H1 (cell line): Measurements from ENCODE around the gene AQP12A. TPM values are rescaled to one million over a fixed set of nuclear protein-coding genes. Genes with fewer than 3 reads are reported as not detected.

Source experiments
- NRF1 ChIP-seq: IDR thresholded peaks from 2 replicates; pipeline ENCODE4 v1.6.1; 2011; ENCODE audit warnings: mild to moderate bottlenecking, low read depth, low read length, improper control_type of control experiment
- RAD21 ChIP-seq, 2 experiments: IDR thresholded peaks in 1 of 2; conservative IDR thresholded peaks in 1 of 2; 2 replicates each; pipeline ENCODE4 v1.6.1; 2011; ENCODE audit warnings: low read depth in 2 of 2, low read length in 2 of 2, improper control_type of control experiment in 1 of 2, inconsistent platforms in 1 of 2, mild to moderate bottlenecking in 1 of 2, moderate library complexity in 1 of 2
- polyA plus RNA-seq, 7 experiments: library from polyadenylated mRNA; depleted of rRNA in 3 of 7; stranded (reverse) in 5 of 7; unstranded in 2 of 7; fragments of >200 nt in 5 of 7; fragments of 200-250 nt in 2 of 7; gene quantifications; 1 replicate in 5 of 7; 2 replicates in 1 of 7; 4 replicates in 1 of 7; pipeline versions ENCODE4 v1.2.1 to v1.2.3, GENCODE V29; 2011 to 2013; ENCODE audit warnings: missing spikeins in 2 of 7, mixed read lengths in 2 of 7
- total RNA-seq: library from RNA; stranded (reverse); fragmentation: NEBNext Ultra II Directional; extraction: Animal tissue kit (Norgen Biotek cat#: 25700); gene quantifications from 2 replicates; pipeline ENCODE4 v1.2.1, GENCODE V29; 2021

The AQP12A gene
- total and polyA plus RNA-seq, 2 of the 8 experiments (the other 6 are each of a cell fraction or from before 2014, with no cell fraction given), result not detected

DNA sequence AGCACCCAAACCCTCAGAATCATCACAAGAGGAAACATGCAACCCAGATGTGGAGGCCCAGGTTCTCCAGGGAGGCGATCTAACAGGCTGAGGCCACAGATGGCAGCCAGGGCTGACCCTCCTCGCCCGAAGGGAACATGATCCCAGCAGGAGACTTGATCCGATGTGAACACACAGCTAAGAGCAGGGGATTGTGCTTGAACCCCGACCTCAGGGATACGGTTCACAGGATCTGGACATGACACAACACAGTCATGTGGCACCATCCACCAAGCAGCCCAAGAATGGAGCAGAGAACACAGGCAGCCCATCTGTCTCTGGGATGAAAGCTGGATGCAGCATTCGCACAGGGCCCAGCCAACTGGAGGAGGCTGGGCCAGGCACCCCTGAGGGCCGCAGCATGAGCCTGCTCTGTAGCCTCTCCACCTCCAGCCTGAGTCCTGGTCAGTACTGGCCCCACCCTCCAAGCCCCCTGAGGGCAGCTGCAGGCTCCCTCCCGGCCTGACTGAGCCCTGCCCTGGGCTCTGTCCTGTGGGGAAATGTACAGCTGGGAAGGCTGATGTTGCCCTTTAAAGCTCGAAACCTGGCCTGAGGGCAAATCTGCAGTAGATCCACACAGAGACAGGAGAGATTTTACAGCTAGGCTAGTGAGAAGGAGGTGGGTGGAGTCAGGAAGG is 39.0 kb downstream of the AQP12A start (continued):
- TF ChIP-seq RAD21 (IDR thresholded peaks at IDR 0.05 in 1 of 2, conservative IDR thresholded peaks at IDR 0.05 in 1 of 2; ENCODE audit: low read depth in 2 of 2, low read length in 2 of 2) (no peak), NRF1 (no peak)
